OCI-LY3 (cell line): Measurements from ENCODE around the gene ASS1.

Experiments used
- H2AFZ ChIP-seq: fragments of 200-600, 300-600 bp; shearing (Covaris generic); 2 replicates; pipeline ENCODE4 v1.6.0; 2014; ENCODE audit warnings: antibody characterized with exemption, low read depth, low read length
- H3K27ac ChIP-seq: fragments of 200-600, 300-600 bp; sonication (generic); 2 replicates; pipeline ENCODE4 v1.5.1; 2014; ENCODE audit warnings: mild to moderate bottlenecking, low read length, moderate library complexity, mixed read lengths
- H3K27me3 ChIP-seq: fragments of 200-600, 300-600 bp; sonication (generic); 2 replicates; pipeline ENCODE4 v1.6.1; 2014; ENCODE audit warnings: low read depth, low read length, mixed read lengths
- H3K36me3 ChIP-seq: fragments of 200-600, 300-600 bp; sonication (generic); replicated peaks from 2 replicates; pipeline ENCODE3; 2014; ENCODE audit warnings: low read depth, low read length, mixed read lengths
- H3K4me1 ChIP-seq: fragments of 300-600, 200-600 bp; sonication (generic); 2 replicates; pipeline ENCODE4 v1.6.1; 2014; ENCODE audit warnings: low read length, mixed read lengths
- H3K4me2 ChIP-seq: fragments of 200-600, 300-600 bp; sonication (generic); 2 replicates; pipeline ENCODE4 v1.6.1; 2014; ENCODE audit warnings: low read length, mixed read lengths
- H3K4me3 ChIP-seq: fragments of 300-600, 200-600 bp; sonication (generic); 2 replicates; pipeline ENCODE4 v1.5.1; 2014; ENCODE audit warnings: antibody characterized with exemption, mild to moderate bottlenecking, low read length, moderate library complexity
- H3K79me2 ChIP-seq: fragments of 300-600, 200-600 bp; shearing (Covaris generic); 2 replicates; pipeline ENCODE4 v1.6.1; 2014; ENCODE audit warnings: mild to moderate bottlenecking, low read length, mixed read lengths
- H3K9ac ChIP-seq: fragments of 300-600, 200-600 bp; shearing (Covaris generic); 2 replicates; pipeline ENCODE4 v1.6.0; 2014; ENCODE audit warnings: mild to moderate bottlenecking, low read length, moderate library complexity
- H3K9me3 ChIP-seq: fragments of 200-600, 300-600 bp; shearing (Covaris generic); 2 replicates; pipeline ENCODE4 v1.6.1; 2014; ENCODE audit warnings: low read length, mixed read lengths; ENCODE audit not compliant: insufficient read depth
- H4K20me1 ChIP-seq: fragments of 200-600, 300-600 bp; sonication (generic); 2 replicates; pipeline ENCODE4 v1.6.1; 2016; ENCODE audit warnings: low read length, mixed read lengths; ENCODE audit not compliant: insufficient read depth
- EZH2phosphoT487 ChIP-seq: fragments of 200-600 bp; shearing (Covaris generic); IDR thresholded peaks from 2 replicates; pipeline ENCODE4 v1.6.1; 2018; ENCODE audit warnings: antibody characterized with exemption, mixed run types, low read depth
- TF ChIP-seq, protein P1 (sequence below): fragments of 200-600, 300-600 bp; sonication (generic); IDR thresholded peaks from 2 replicates; pipeline ENCODE4 v1.5.1; 2014; ENCODE audit warnings: antibody characterized with exemption, low read length, low read depth

ASS1 gene

DNA sequence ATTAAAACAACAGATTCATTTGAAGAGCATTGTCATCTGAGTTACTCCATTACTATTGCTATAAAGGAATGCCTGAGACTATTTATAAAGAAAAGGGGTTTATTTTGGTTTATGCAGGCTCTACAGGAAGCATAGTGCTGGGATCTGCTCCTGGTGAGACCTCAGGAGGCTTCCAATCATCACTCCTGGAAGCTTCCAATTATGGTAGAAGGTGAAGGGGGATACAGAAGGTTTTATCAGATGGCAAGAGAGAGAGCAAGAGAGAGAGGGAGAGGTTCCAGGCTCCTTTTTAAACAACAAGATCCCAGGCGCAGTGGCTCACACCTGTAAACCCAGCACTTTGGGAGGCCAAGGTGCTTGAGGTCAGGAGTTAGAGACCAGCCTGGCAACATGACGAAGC lies 63.5 kb downstream of the ASS1 start:
- H3K36me3 ChIP-seq, result no peaks in the 10 kb centered on the region
- H2AFZ ChIP-seq, result no peak overlapping the region
- H3K9ac ChIP-seq, result no peak overlapping the region
- H3K4me3 ChIP-seq, result no peak overlapping the region
- H3K27me3 ChIP-seq, result no peaks in the 10 kb centered on the region
- H3K9me3 ChIP-seq, result no peaks in the 10 kb centered on the region
- no peaks in the 10 kb centered on the region for H3K4me1 ChIP-seq
- TF ChIP-seq, protein P1, sequence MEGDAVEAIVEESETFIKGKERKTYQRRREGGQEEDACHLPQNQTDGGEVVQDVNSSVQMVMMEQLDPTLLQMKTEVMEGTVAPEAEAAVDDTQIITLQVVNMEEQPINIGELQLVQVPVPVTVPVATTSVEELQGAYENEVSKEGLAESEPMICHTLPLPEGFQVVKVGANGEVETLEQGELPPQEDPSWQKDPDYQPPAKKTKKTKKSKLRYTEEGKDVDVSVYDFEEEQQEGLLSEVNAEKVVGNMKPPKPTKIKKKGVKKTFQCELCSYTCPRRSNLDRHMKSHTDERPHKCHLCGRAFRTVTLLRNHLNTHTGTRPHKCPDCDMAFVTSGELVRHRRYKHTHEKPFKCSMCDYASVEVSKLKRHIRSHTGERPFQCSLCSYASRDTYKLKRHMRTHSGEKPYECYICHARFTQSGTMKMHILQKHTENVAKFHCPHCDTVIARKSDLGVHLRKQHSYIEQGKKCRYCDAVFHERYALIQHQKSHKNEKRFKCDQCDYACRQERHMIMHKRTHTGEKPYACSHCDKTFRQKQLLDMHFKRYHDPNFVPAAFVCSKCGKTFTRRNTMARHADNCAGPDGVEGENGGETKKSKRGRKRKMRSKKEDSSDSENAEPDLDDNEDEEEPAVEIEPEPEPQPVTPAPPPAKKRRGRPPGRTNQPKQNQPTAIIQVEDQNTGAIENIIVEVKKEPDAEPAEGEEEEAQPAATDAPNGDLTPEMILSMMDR, result no peak
- no peak for TF ChIP-seq EZH2phosphoT487
- H3K27ac ChIP-seq, result no peak overlapping the region
- no peaks in the 10 kb centered on the region for H3K79me2 ChIP-seq
- no peak overlapping the region for H3K4me2 ChIP-seq
- H4K20me1 ChIP-seq, result no peaks in the 10 kb centered on the region

DNA sequence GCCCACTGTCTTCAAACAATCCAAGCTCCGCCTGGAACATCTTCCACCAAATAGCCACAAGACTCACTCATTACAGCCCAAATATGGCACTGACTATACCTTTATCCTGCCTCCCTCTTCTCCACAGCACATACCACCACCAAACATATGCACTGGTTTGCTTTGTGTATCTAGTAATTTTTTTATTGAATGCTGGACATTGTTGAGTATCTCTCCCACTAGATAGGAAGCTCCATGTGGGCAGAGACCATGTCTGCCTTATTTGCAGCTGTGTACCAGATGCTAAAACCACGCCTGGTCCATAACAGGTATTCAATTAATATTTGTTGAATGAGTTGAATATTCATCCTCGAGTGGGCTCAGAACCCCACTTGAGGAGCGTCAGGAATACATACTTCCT lies 67.4 kb downstream of the ASS1 start:
- Histone ChIP-seq H3K9me3 (no peaks in the 10 kb centered on the region), H3K27me3 (no peaks in the 10 kb centered on the region), H3K36me3 (no peaks in the 10 kb centered on the region), H4K20me1 (no peaks in the 10 kb centered on the region), H2AFZ (no peak overlapping the region), H3K9ac (no peak overlapping the region), H3K27ac (no peak overlapping the region), H3K4me2 (no peak overlapping the region), H3K79me2 (no peaks in the 10 kb centered on the region), H3K4me1 (peaks cover 4% of the 10 kb centered on the region; the same call in 1 of the 2 replicates), H3K4me3 (no peak overlapping the region)
- TF ChIP-seq, protein P1, result no peak
- TF ChIP-seq EZH2phosphoT487, result no peak

- no peaks in the 10 kb centered on the region for H3K27me3 ChIP-seq
- TF ChIP-seq, protein P1, result no peak
- TF ChIP-seq EZH2phosphoT487, result no peak
- no peak overlapping the region for H3K4me2 ChIP-seq
- peaks cover 4% of the 10 kb centered on the region; the same call in 1 of the 2 replicates for H3K4me1 ChIP-seq
- no peaks in the 10 kb centered on the region for H3K9me3 ChIP-seq
- H4K20me1 ChIP-seq, result no peaks in the 10 kb centered on the region
- H3K9ac ChIP-seq, result no peak overlapping the region
- H3K4me3 ChIP-seq, result no peak overlapping the region
- H2AFZ ChIP-seq, result no peak overlapping the region
- no peaks in the 10 kb centered on the region for H3K36me3 ChIP-seq
- H3K27ac ChIP-seq, result no peak overlapping the region
- H3K79me2 ChIP-seq, result no peaks in the 10 kb centered on the region
These were observed 68.3 kb downstream of the ASS1 start for GRCh38 chr9:130513078-130513477.

DNA sequence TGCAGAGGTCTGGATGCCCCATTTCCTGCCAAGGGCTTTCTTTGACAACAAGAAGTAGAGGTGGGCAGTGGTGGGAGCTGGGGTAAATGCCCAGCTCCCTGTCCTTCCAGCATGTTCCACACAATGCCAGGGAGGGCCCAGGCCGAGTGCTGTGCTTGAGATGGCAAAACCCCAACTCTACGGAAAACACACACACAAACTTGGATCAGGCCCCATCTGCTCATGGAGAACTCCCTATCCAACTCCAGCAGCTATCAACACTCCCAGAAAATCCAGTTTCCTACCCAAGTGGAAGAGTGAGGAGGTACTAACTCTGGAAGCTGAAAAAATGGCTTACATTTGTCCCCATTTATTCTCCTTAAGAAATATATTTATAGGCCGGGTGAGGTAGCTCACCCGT lies 73.5 kb downstream of the ASS1 start:
- no peak overlapping the region for H3K27ac ChIP-seq

More for the DNA sequence above, 73.5 kb downstream of the ASS1 start:
- H3K4me2 ChIP-seq, result no peak overlapping the region
- H3K4me1 ChIP-seq, result peaks cover 15% of the 10 kb centered on the region
- no peak overlapping the region for H3K4me3 ChIP-seq
- H4K20me1 ChIP-seq, result no peaks in the 10 kb centered on the region
- TF ChIP-seq, protein P1, result no peak
- TF ChIP-seq EZH2phosphoT487, result no peak
- peaks cover 6% of the 10 kb centered on the region for H3K36me3 ChIP-seq
- H2AFZ ChIP-seq, result no peak overlapping the region
- H3K27me3 ChIP-seq, result no peaks in the 10 kb centered on the region
- H3K9ac ChIP-seq, result no peak overlapping the region
- no peaks in the 10 kb centered on the region for H3K9me3 ChIP-seq
- H3K79me2 ChIP-seq, result no peaks in the 10 kb centered on the region
